ENCODE results near the gene ACOXL.

- TF ChIP-seq TAF1 (IDR thresholded peaks at IDR 0.05; ENCODE audit: low read depth, low read length) (no peak), JUND (IDR thresholded peaks at IDR 0.05; ENCODE audit: low read length) (no peak), JUN (IDR thresholded peaks at IDR 0.05; ENCODE audit: low read depth, low read length) (no peak), POLR2A (IDR thresholded peaks at IDR 0.05; ENCODE audit: control extremely low read depth in 1 of 2, low read depth in 2 of 2, low read length in 2 of 2) (no peak), SP1 (IDR thresholded peaks at IDR 0.05; ENCODE audit: low read depth, low read length) (no peak)
- TF ChIP-seq, protein P1, sequence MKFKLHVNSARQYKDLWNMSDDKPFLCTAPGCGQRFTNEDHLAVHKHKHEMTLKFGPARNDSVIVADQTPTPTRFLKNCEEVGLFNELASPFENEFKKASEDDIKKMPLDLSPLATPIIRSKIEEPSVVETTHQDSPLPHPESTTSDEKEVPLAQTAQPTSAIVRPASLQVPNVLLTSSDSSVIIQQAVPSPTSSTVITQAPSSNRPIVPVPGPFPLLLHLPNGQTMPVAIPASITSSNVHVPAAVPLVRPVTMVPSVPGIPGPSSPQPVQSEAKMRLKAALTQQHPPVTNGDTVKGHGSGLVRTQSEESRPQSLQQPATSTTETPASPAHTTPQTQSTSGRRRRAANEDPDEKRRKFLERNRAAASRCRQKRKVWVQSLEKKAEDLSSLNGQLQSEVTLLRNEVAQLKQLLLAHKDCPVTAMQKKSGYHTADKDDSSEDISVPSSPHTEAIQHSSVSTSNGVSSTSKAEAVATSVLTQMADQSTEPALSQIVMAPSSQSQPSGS (IDR thresholded peaks at IDR 0.05; ENCODE audit: low read length): no peak
- TF ChIP-seq, protein P2, sequence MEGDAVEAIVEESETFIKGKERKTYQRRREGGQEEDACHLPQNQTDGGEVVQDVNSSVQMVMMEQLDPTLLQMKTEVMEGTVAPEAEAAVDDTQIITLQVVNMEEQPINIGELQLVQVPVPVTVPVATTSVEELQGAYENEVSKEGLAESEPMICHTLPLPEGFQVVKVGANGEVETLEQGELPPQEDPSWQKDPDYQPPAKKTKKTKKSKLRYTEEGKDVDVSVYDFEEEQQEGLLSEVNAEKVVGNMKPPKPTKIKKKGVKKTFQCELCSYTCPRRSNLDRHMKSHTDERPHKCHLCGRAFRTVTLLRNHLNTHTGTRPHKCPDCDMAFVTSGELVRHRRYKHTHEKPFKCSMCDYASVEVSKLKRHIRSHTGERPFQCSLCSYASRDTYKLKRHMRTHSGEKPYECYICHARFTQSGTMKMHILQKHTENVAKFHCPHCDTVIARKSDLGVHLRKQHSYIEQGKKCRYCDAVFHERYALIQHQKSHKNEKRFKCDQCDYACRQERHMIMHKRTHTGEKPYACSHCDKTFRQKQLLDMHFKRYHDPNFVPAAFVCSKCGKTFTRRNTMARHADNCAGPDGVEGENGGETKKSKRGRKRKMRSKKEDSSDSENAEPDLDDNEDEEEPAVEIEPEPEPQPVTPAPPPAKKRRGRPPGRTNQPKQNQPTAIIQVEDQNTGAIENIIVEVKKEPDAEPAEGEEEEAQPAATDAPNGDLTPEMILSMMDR (IDR thresholded peaks at IDR 0.05; ENCODE audit: control extremely low read depth in 1 of 3, insufficient read depth in 1 of 3, low read depth in 1 of 3, low read length in 3 of 3): no peak
- TF ChIP-seq, protein P3, sequence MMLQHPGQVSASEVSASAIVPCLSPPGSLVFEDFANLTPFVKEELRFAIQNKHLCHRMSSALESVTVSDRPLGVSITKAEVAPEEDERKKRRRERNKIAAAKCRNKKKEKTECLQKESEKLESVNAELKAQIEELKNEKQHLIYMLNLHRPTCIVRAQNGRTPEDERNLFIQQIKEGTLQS (IDR thresholded peaks at IDR 0.05; ENCODE audit: insufficient read depth, low read depth, low read length): no peak
Observed at GRCh38 chr2:111162718-111163331, 430.5 kb downstream of the ACOXL start.
